GM18867 (cell line): Measurements from ENCODE around the gene RIN2.

ENCODE experiments used
- ATAC-seq: cut with Tn5 transposase; IDR thresholded peaks from one replicate; pipeline ENCODE4 v1.9.1; 2021; ENCODE audit warnings: mild to moderate bottlenecking, moderate library complexity; ENCODE audit not compliant: unreplicated experiment

RIN2 gene

GRCh38 chr20:19764207-19764606 is 6.1 kb downstream of the RIN2 start:
- no peak for ATAC-seq

- no peak for ATAC-seq
These were observed 7.2 kb downstream of the RIN2 start for GRCh38 chr20:19765266-19765665.

GRCh38 chr20:19765913-19766312 is 7.9 kb downstream of the RIN2 start:
- no peak for ATAC-seq

DNA sequence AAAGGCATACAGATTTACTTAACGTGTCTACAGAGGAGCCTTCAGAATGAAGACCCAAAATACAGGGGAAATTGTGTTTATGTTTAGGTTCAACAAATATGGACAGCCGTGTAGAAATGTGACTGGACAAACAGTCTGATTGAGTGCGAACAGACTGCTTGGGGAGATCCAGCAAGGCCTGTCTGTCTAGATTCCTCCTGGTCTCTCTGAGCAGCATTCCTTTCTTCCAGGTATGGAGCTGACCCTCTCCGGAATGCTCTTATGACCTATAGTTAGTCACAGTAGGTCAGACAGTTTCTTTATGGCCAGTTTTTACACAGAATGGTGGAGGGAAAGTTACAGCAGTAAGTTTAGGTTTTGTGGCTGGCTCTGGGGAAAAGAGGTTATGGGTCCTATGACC is 9.0 kb downstream of the RIN2 start:
- no peak for ATAC-seq

DNA sequence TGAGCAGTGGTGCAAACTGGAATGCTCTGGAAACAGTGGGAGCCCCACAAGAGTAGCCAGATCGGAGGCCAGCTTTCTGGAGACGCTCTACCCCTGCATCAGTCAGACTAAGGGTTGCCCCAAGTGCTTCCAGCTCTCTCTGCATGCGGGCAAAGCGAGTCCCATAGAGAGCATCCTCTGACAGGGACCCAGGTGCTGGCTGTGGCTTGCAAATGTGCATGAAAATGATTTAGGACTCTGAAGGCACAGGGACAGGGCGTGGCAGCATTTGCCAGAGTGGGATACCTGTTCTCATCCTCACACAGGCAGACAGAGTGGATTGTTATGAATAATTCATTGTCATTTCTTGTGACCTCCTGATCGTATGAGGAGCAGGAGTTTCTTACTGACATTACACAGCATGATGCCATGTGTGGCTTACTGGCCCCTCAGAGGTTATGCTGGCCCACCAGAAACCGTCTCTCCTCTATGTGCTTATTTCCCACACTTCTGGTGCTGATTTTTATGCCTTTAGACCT is 10.3 kb downstream of the RIN2 start:
- no peak for ATAC-seq

DNA sequence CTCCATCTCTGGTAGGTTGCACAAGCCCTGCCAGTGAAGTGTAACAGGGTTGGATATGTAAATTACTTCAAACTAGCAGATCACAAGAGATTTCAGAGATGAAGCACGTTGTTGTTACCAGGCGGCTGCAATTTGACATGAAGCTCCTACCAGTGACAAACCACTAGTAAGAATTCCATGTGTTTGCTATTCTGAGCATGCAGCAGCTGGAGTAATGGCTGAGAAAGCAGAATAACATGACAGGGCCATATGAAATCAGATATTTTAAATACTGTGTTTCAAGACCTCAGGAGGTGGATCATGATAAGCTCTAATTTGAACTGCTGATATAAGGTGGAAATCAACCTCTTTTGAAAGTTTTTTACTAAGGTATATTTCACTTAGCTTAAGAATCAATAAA is 11.4 kb downstream of the RIN2 start:
- no peak for ATAC-seq

GRCh38 chr20:19770375-19770774 is 12.3 kb downstream of the RIN2 start:
- ATAC-seq: no peak

DNA sequence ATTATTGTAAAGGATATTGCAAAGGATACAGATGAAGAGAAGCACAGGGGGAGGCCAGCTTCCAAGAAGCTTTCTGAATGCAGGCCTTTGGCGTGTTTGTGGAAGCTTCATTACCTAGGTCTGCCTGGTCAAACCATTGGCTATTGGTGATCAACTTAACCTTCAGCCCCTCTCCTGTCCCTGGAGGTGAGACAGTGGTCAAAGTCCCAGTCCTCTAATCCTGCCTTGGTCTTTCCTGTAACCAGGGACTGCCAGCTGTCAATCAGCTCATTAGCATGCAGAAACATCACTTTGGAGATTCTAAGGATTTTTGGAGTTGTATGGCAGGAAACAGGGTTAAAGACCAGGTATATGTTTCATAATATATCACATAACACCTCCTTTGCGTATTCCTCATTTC is 13.0 kb downstream of the RIN2 start:
- ATAC-seq: no peak

- no peak for ATAC-seq
These were observed 15.4 kb downstream of the RIN2 start for GRCh38 chr20:19773471-19773870.

- ATAC-seq: no peak
These were observed 16.3 kb downstream of the RIN2 start for GRCh38 chr20:19774135-19774933.

DNA sequence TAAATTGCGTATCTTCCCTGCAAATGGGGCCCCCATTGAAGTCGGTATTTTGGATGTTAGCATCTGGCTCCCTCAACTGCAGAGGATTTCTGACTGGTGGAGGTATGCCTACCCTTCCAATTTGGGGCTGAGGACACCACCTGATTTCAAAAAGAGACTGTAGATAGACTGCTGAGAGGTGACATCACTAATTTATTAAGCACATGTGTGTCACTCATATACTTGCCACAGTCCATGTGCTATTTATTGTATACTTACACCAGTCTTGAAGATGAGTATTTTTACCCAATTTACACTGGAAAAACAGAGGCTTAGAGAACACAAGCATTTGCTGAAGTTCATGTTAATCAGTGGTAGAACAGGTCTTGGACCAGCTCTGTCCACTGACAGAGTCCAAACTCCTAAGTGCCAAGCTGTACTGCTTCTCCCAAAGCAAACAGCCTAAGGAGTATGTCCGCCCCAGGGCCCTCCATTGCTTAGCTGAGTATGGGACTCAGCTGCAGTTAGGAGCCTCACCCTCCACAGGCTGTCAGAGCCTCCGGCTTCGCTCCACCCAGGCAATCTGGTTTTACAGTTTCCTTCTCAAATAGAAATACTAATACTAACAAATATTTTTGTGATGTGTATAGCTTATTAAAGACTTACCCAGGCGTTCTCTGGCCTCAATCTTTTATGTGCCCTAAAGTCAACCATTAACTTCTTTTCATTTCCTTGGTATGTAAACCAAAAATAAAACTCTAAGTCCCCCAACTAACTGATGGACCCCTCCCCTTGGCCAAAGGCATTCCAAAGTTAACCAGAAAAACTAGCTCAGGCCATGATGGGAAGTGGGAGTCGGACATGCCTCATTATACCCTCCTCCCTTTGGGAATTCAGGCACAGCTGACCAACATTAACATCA is 17.5 kb downstream of the RIN2 start:
- ATAC-seq: no peak

DNA sequence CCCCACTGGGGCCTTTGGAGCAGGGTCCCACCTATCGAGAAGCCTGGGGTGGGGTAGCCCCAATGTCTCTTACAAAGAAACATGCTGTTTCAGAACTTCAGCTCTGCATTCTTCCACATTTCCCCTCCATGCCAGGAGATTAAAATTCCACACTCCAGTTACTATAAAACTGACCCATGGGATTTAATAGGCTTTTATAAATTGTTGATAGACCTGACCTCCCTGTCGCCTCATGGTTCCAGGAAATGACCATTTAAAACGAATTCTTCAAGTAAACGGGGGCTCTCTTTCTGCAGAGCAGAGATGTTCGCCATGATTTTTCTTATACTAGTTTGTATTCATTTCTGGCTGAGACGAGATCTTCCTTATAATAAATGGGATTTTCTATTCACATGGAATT is 19.3 kb downstream of the RIN2 start:
- no peak for ATAC-seq

- ATAC-seq: no peak
These were observed 19.9 kb downstream of the RIN2 start for GRCh38 chr20:19777981-19778380.

GRCh38 chr20:19778404-19778803 is 20.3 kb downstream of the RIN2 start:
- no peak for ATAC-seq

DNA sequence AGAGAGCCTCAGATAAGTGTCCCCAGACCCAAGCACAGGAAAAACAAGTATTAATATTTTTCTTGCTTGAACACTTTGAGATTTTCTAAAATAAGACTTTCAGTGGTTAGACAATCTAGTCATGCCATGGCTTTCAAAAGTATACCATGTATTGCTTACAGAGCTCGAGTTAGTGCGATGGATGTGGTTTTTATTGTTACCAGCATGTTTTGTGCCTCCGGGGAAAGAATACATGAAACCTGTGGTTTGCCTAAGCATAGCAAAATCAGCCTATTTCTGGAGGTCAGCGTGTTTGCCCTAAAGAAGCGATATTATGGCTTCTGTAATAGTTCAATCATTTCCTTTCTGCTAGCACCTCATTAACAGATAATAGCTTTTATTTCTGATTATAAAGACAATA is 21.6 kb downstream of the RIN2 start:
- ATAC-seq: peak; percentile 79

GRCh38 chr20:19780261-19780660 is 22.2 kb downstream of the RIN2 start:
- no peak for ATAC-seq

- no peak for ATAC-seq
These were observed 23.2 kb downstream of the RIN2 start for GRCh38 chr20:19781235-19781634.

- no peak for ATAC-seq
These were observed 24.6 kb downstream of the RIN2 start for GRCh38 chr20:19782669-19783068.

- ATAC-seq: no peak
These were observed 25.9 kb downstream of the RIN2 start for GRCh38 chr20:19783966-19784401.

DNA sequence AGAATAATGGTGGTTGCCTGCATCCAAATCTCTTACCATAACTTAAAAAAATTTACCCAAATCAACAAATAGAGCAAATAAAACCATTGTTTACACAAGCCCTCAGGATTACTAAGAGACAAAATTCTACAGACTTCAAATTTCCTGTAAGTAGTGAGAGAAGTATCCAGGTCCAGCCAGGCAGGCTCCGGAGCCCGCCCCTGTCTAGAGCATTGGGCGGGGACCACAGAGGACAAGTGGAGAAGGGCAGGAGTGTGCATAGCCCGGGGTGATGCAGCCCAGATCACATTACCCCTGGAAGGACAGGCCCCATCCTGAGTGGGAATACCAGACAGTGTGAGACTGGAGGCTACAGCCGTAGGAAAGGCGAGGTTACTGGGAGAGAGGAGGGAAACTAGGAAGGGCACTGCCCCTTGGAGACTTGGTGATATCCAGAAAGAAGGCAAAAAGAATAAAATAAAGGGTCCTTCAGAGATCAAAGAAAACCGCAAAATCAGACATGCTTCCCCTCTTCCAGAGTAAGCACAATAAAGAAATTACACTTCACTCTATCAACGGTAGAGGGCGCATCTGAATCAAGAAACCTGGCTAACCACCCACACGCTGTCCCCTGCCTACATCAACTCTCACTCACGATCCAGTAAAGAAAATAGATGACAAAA is 26.6 kb downstream of the RIN2 start:
- ATAC-seq: peak; percentile 46
